ENCODE data around the gene LRP11.
"Not testable (repeated sequence)": the region's sequence is repeated elsewhere in the genome, so short reads cannot be mapped to it uniquely, and the experiment has no call there.

Gene LRP11

GRCh38 chr6:149863698-149864577, at the start of gene LRP11:
Gene LRP11, minus strand, starts transcription at chr6:149864359. Its CDS starts 339 bp downstream, at chr6:149864020.
- peak; percentile 85 for DNase-seq

GRCh38 chr6:149913540-149914240, 49.5 kb upstream of the LRP11 start:
- no peak for DNase-seq

GRCh38 chr6:149913085-149913484, 48.9 kb upstream of the LRP11 start:
- DNase-seq, result no peak

GRCh38 chr6:149912680-149913079, 48.5 kb upstream of the LRP11 start:
- DNase-seq, result not testable (repeated sequence)

- DNase-seq, result no peak
These were observed 46.6 kb upstream of the LRP11 start for GRCh38 chr6:149910721-149911151.

- DNase-seq, result no peak
These were observed 45.7 kb upstream of the LRP11 start for GRCh38 chr6:149909701-149910470.

GRCh38 chr6:149908480-149908879, 44.3 kb upstream of the LRP11 start:
- not testable (repeated sequence) for DNase-seq

GRCh38 chr6:149907317-149907716, 43.2 kb upstream of the LRP11 start:
- no peak for DNase-seq

GRCh38 chr6:149906405-149906804, 42.2 kb upstream of the LRP11 start:
- no peak for DNase-seq

GRCh38 chr6:149905911-149906371, 41.8 kb upstream of the LRP11 start:
- DNase-seq, result no peak

- no peak for DNase-seq
These were observed 41.3 kb upstream of the LRP11 start for GRCh38 chr6:149905371-149905910.

- no peak for DNase-seq
These were observed 40.7 kb upstream of the LRP11 start for GRCh38 chr6:149904661-149905370.

- DNase-seq, result no peak
These were observed 39.9 kb upstream of the LRP11 start for GRCh38 chr6:149903938-149904611.

GRCh38 chr6:149901444-149902140, 37.4 kb upstream of the LRP11 start:
- no peak for DNase-seq

GRCh38 chr6:149900620-149901443, 36.7 kb upstream of the LRP11 start:
- no peak for DNase-seq

GRCh38 chr6:149899926-149900619, 35.9 kb upstream of the LRP11 start:
- DNase-seq, result no peak

- DNase-seq, result no peak
These were observed 35.3 kb upstream of the LRP11 start for GRCh38 chr6:149899486-149899885.

GRCh38 chr6:149898966-149899365, 34.8 kb upstream of the LRP11 start:
- DNase-seq, result no peak

Measured in stimulated activated CD4-positive, alpha-beta T cell treated with anti-CD3 and anti-CD28 coated beads, Interleukin-15, amount 100 ng/mL, for 24 hours (primary cell).